Mucosa of stomach (tissue), 1 donor: ENCODE results near the gene TNXB.
"Not testable (repeated sequence)": the region's sequence is repeated elsewhere in the genome, so short reads cannot be mapped to it uniquely, and the experiment has no call there.

Source experiments
- H3K27me3 ChIP-seq: one replicate; pipeline ENCODE4 v1.7.0; 2013; ENCODE audit warnings: mild to moderate bottlenecking, low read length; ENCODE audit not compliant: control insufficient read depth, insufficient read depth
- H3K36me3 ChIP-seq: one replicate; pipeline ENCODE4 v1.7.0; 2013; ENCODE audit warnings: low read length; ENCODE audit not compliant: control insufficient read depth, insufficient read depth
- H3K4me1 ChIP-seq: one replicate; pipeline ENCODE4 v1.7.0; 2013; ENCODE audit warnings: mild to moderate bottlenecking, low read length; ENCODE audit not compliant: control insufficient read depth, insufficient read depth
- H3K4me3 ChIP-seq: one replicate; pipeline ENCODE4 v1.7.0; 2013; ENCODE audit warnings: low read length
- H3K9ac ChIP-seq: one replicate; pipeline ENCODE4 v1.7.0; 2013; ENCODE audit warnings: mild to moderate bottlenecking, low read length, moderate library complexity
- H3K9me3 ChIP-seq: one replicate; pipeline ENCODE4 v1.7.0; 2013; ENCODE audit warnings: mild to moderate bottlenecking, low read length, moderate library complexity; ENCODE audit not compliant: control insufficient read depth
- donor health status: Pancreatic carcinoma.

TNXB gene

GRCh38 chr6:32149932-32150870 lies 41.1 kb upstream of the TNXB start:
- Histone ChIP-seq H3K4me3 (no peak overlapping the region), H3K9me3 (no peaks in the 10 kb centered on the region), H3K36me3 (no peaks in the 10 kb centered on the region), H3K27me3 (no peaks in the 10 kb centered on the region), H3K4me1 (peaks cover 33% of the 10 kb centered on the region), H3K9ac (no peak overlapping the region)

GRCh38 chr6:32149092-32149755 lies 40.1 kb upstream of the TNXB start:
- Histone ChIP-seq H3K36me3 (no peaks in the 10 kb centered on the region), H3K4me1 (peaks cover 24% of the 10 kb centered on the region), H3K9ac (peak overlapping the region; percentile 83), H3K4me3 (peak overlapping the region; percentile 54), H3K9me3 (no peaks in the 10 kb centered on the region), H3K27me3 (no peaks in the 10 kb centered on the region)

GRCh38 chr6:32148289-32149091 lies 39.4 kb upstream of the TNXB start:
- H3K36me3 ChIP-seq = no peaks in the 10 kb centered on the region
- H3K9ac ChIP-seq = peak overlapping the region; percentile 83
- peaks cover 23% of the 10 kb centered on the region for H3K4me1 ChIP-seq
- peak overlapping the region; percentile 54 for H3K4me3 ChIP-seq
- no peaks in the 10 kb centered on the region for H3K9me3 ChIP-seq
- H3K27me3 ChIP-seq = no peaks in the 10 kb centered on the region

- Histone ChIP-seq H3K36me3 (no peaks in the 10 kb centered on the region), H3K9me3 (no peaks in the 10 kb centered on the region), H3K27me3 (no peaks in the 10 kb centered on the region), H3K4me1 (peaks cover 17% of the 10 kb centered on the region), H3K9ac (peak overlapping the region; percentile 83), H3K4me3 (no peak overlapping the region)
Measured at GRCh38 chr6:32147401-32148132, 38.4 kb upstream of the TNXB start.

- H3K4me3 ChIP-seq = no peak overlapping the region
- H3K36me3 ChIP-seq = no peaks in the 10 kb centered on the region
- no peaks in the 10 kb centered on the region for H3K9me3 ChIP-seq
- H3K27me3 ChIP-seq = no peaks in the 10 kb centered on the region
- no peak overlapping the region for H3K9ac ChIP-seq
- peaks cover 17% of the 10 kb centered on the region for H3K4me1 ChIP-seq
Measured at GRCh38 chr6:32146687-32147086, 37.5 kb upstream of the TNXB start.

GRCh38 chr6:32146287-32146686 lies 37.1 kb upstream of the TNXB start:
- no peaks in the 10 kb centered on the region for H3K27me3 ChIP-seq
- no peak overlapping the region for H3K9ac ChIP-seq
- peaks cover 16% of the 10 kb centered on the region for H3K4me1 ChIP-seq
- H3K36me3 ChIP-seq = no peaks in the 10 kb centered on the region
- H3K4me3 ChIP-seq = no peak overlapping the region
- no peaks in the 10 kb centered on the region for H3K9me3 ChIP-seq

- not testable (repeated sequence) for H3K4me3 ChIP-seq, H3K36me3 ChIP-seq, H3K9ac ChIP-seq, H3K27me3 ChIP-seq, H3K9me3 ChIP-seq
- H3K4me1 ChIP-seq = peaks cover 13% of the 10 kb centered on the region
Measured at GRCh38 chr6:32144238-32144637, 35.1 kb upstream of the TNXB start.

- Histone ChIP-seq H3K4me1 (peaks cover 3% of the 10 kb centered on the region), H3K4me3 (no peak overlapping the region), H3K27me3 (no peaks in the 10 kb centered on the region), H3K36me3 (no peaks in the 10 kb centered on the region), H3K9me3 (no peaks in the 10 kb centered on the region), H3K9ac (no peak overlapping the region)
Measured at GRCh38 chr6:32140420-32141046, 31.4 kb upstream of the TNXB start.

GRCh38 chr6:32139590-32139989 lies 30.5 kb upstream of the TNXB start:
- H3K4me1 ChIP-seq = peaks cover 3% of the 10 kb centered on the region
- no peaks in the 10 kb centered on the region for H3K36me3 ChIP-seq
- H3K4me3 ChIP-seq = no peak overlapping the region
- H3K27me3 ChIP-seq = no peaks in the 10 kb centered on the region
- no peaks in the 10 kb centered on the region for H3K9me3 ChIP-seq
- no peak overlapping the region for H3K9ac ChIP-seq

GRCh38 chr6:32137454-32137853 lies 28.3 kb upstream of the TNXB start:
- no peaks in the 10 kb centered on the region for H3K4me1 ChIP-seq
- H3K9ac ChIP-seq = no peak overlapping the region
- no peak overlapping the region for H3K4me3 ChIP-seq
- H3K27me3 ChIP-seq = no peaks in the 10 kb centered on the region
- H3K36me3 ChIP-seq = no peaks in the 10 kb centered on the region
- no peaks in the 10 kb centered on the region for H3K9me3 ChIP-seq

GRCh38 chr6:32133786-32134185 lies 24.6 kb upstream of the TNXB start:
- no peak overlapping the region for H3K9ac ChIP-seq
- peaks cover 9% of the 10 kb centered on the region for H3K4me1 ChIP-seq
- no peak overlapping the region for H3K4me3 ChIP-seq
- H3K27me3 ChIP-seq = no peaks in the 10 kb centered on the region
- H3K9me3 ChIP-seq = no peaks in the 10 kb centered on the region
- no peaks in the 10 kb centered on the region for H3K36me3 ChIP-seq
